SK-N-MC (cell line): ENCODE results near the gene ANKS1B.

Experiments used
- EZH2 ChIP-seq: fragments of 200-600 bp; sonication (generic); IDR thresholded peaks from one replicate; pipeline ENCODE4 v1.6.1; 2017; ENCODE audit warnings: antibody characterized with exemption
- FOXP2 ChIP-seq: optimal IDR thresholded peaks from 2 replicates; pipeline ENCODE3; 2011; ENCODE audit warnings: mild to moderate bottlenecking, moderate library complexity; ENCODE audit not compliant: insufficient read depth; ENCODE audit errors: extremely low read length, control extremely low read depth
- POLR2AphosphoS5 ChIP-seq: IDR thresholded peaks from 2 replicates; pipeline ENCODE4 v1.6.1; 2012; ENCODE audit warnings: mild to moderate bottlenecking, low read depth, low read length, borderline replicate concordance

DNA sequence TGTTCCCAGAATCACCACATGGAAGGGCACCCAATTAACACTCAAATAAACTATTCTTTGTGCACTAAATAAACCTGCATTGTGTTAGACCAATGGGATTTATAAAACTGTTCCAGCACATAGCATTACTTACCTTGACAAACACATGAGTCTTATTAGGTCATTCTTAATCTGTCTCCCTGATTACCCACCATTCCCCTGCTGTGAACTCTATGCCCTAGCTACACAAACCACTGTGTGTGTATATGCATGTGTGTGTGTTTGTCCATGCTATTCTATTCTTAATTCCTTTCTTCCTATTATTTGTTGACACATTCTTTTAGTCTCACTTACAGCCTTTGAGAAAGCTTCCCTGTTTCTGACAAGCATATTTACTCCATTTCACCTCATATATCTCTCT, 640.8 kb downstream of the ANKS1B start:
- TF ChIP-seq EZH2 = no peak
- no peak for TF ChIP-seq POLR2AphosphoS5
- TF ChIP-seq FOXP2 = no peak
